WTC11 (cell line): ENCODE data around the gene PDZD2. TPM values are rescaled to one million over a fixed set of nuclear protein-coding genes. Genes with fewer than 3 reads are reported as not detected.

Experiments used
- ATAC-seq: fragments of 200-7000 bp; cut with Tn5 transposase; 2 replicates; pipeline ENCODE4 v1.10.0; 2021; ENCODE audit warnings: mild to moderate bottlenecking, moderate library complexity
- CTCF ChIA-PET: fragments of 300-600 bp; sonication (Branson Sonifier 250); formaldehyde crosslinking; loops from one replicate; lab custom pipeline; 2021; ENCODE audit warnings: antibody characterized with exemption; lab: Charles Lee
- POLR2A ChIA-PET: fragments of 350-600 bp; sonication (Branson Sonifier 250); formaldehyde crosslinking; loops from one replicate; lab custom pipeline; 2021; ENCODE audit warnings: antibody characterized with exemption; lab: Charles Lee
- DNase-seq: peaks from one replicate; pipeline ENCODE4 v3.0.0; 2021; ENCODE audit warnings: low spot score
- H3K27ac Mint-ChIP-seq: 2 replicates; pipeline ENCODE4 v1.8.0; 2021; ENCODE audit warnings: mixed read lengths
- H3K27me3 Mint-ChIP-seq: 2 replicates; pipeline ENCODE4 v1.8.0; 2021; ENCODE audit warnings: low read depth, mild to moderate bottlenecking, moderate library complexity, mixed read lengths
- H3K36me3 Mint-ChIP-seq: 2 replicates; pipeline ENCODE4 v1.8.0; 2021; ENCODE audit warnings: mixed read lengths
- H3K4me1 Mint-ChIP-seq: 2 replicates; pipeline ENCODE4 v1.8.0; 2022; ENCODE audit warnings: mixed read lengths
- H3K4me3 Mint-ChIP-seq: 2 replicates; pipeline ENCODE4 v1.8.0; 2021; ENCODE audit warnings: mild to moderate bottlenecking, moderate library complexity, mixed read lengths
- H3K9me3 Mint-ChIP-seq: 2 replicates; pipeline ENCODE4 v1.8.0; 2021; ENCODE audit warnings: mixed read lengths
- AFF4 ChIP-seq: sonication (generic); formaldehyde crosslinking; IDR thresholded peaks from 2 replicates; pipeline ENCODE4 v1.8.1; 2023; ENCODE audit warnings: mild to moderate bottlenecking, missing genetic modification reagents, borderline replicate concordance
- ARID4B ChIP-seq: sonication (generic); formaldehyde crosslinking; IDR thresholded peaks from 2 replicates; pipeline ENCODE4 v1.8.0; 2023; ENCODE audit warnings: missing genetic modification reagents, mild to moderate bottlenecking, borderline replicate concordance
- CREM ChIP-seq: sonication (generic); formaldehyde crosslinking; IDR thresholded peaks from 2 replicates; pipeline ENCODE4 v1.8.1; 2022; ENCODE audit warnings: mild to moderate bottlenecking, missing genetic modification reagents, moderate library complexity
- E2F1 ChIP-seq: sonication (generic); formaldehyde crosslinking; IDR thresholded peaks from 2 replicates; pipeline ENCODE4 v1.8.0; 2022; ENCODE audit warnings: mild to moderate bottlenecking, missing genetic modification reagents
- NFYB ChIP-seq: sonication (generic); formaldehyde crosslinking; conservative IDR thresholded peaks from 2 replicates; pipeline ENCODE4 v1.8.0; 2022; ENCODE audit warnings: low read depth, missing genetic modification reagents
- PRRX2 ChIP-seq: fragments of 250-450 bp; sonication (Bioruptor Pico); IDR thresholded peaks from 2 replicates; pipeline ENCODE4 v1.8.0; 2021; ENCODE audit warnings: mild to moderate bottlenecking
- SMAD3 ChIP-seq: sonication (generic); formaldehyde crosslinking; IDR thresholded peaks from 2 replicates; pipeline ENCODE4 v1.8.0; 2022; ENCODE audit warnings: missing genetic modification reagents, mild to moderate bottlenecking, borderline replicate concordance
- SMAD4 ChIP-seq: sonication (generic); formaldehyde crosslinking; IDR thresholded peaks from 2 replicates; pipeline ENCODE4 v1.8.0; 2022; ENCODE audit warnings: mild to moderate bottlenecking, missing genetic modification reagents
- ZNF396 ChIP-seq: fragments of 250-450 bp; sonication (Bioruptor Pico); IDR thresholded peaks from 2 replicates; pipeline ENCODE4 v1.8.0; 2021; ENCODE audit warnings: mild to moderate bottlenecking, moderate library complexity, borderline replicate concordance
- total RNA-seq: library from RNA; stranded (reverse); gene quantifications from 3 replicates; pipeline ENCODE4 v1.2.3, GENCODE V29; 2021
- TF ChIP-seq, protein P1 (sequence below): sonication (generic); formaldehyde crosslinking; IDR thresholded peaks from 2 replicates; pipeline ENCODE4 v1.8.1; 2022; ENCODE audit warnings: missing genetic modification reagents, borderline replicate concordance
- TF ChIP-seq, protein P2 (sequence below): sonication (generic); formaldehyde crosslinking; IDR thresholded peaks from 2 replicates; pipeline ENCODE4 v1.8.1; 2022; ENCODE audit warnings: low read depth, mild to moderate bottlenecking, moderate library complexity, missing genetic modification reagents, borderline replicate concordance
- TF ChIP-seq, protein P3 (sequence below): fragments of 250-450 bp; sonication (Bioruptor Pico); IDR thresholded peaks from 2 replicates; pipeline ENCODE4 v1.8.0; 2021; ENCODE audit warnings: mild to moderate bottlenecking
- TF ChIP-seq, protein P4 (sequence below): fragments of 200-600 bp; IDR thresholded peaks from 2 replicates; pipeline ENCODE4 v1.8.0; 2022; ENCODE audit warnings: antibody characterized with exemption
- TF ChIP-seq, protein P5 (sequence below): fragments of 250-450 bp; sonication (Bioruptor Pico); IDR thresholded peaks from 2 replicates; pipeline ENCODE4 v1.9.0; 2021; ENCODE audit warnings: mild to moderate bottlenecking, borderline replicate concordance

Gene PDZD2
- total RNA-seq, 1 experiment from 2014 or later = 11.4 TPM

- TF ChIP-seq CREM (CRISPR knock-in tag) (no peak), ZNF396 (no peak), ARID4B (CRISPR knock-in tag) (no peak), AFF4 (CRISPR knock-in tag) (no peak), SMAD3 (CRISPR knock-in tag) (no peak), E2F1 (CRISPR knock-in tag) (no peak), SMAD4 (no peak)
- TF ChIP-seq, protein P1, sequence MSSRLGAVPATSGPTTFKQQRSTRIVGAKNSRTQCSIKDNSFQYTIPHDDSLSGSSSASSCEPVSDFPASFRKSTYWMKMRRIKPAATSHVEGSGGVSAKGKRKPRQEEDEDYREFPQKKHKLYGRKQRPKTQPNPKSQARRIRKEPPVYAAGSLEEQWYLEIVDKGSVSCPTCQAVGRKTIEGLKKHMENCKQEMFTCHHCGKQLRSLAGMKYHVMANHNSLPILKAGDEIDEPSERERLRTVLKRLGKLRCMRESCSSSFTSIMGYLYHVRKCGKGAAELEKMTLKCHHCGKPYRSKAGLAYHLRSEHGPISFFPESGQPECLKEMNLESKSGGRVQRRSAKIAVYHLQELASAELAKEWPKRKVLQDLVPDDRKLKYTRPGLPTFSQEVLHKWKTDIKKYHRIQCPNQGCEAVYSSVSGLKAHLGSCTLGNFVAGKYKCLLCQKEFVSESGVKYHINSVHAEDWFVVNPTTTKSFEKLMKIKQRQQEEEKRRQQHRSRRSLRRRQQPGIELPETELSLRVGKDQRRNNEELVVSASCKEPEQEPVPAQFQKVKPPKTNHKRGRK (CRISPR knock-in tag) = no peak
- TF ChIP-seq, protein P2, sequence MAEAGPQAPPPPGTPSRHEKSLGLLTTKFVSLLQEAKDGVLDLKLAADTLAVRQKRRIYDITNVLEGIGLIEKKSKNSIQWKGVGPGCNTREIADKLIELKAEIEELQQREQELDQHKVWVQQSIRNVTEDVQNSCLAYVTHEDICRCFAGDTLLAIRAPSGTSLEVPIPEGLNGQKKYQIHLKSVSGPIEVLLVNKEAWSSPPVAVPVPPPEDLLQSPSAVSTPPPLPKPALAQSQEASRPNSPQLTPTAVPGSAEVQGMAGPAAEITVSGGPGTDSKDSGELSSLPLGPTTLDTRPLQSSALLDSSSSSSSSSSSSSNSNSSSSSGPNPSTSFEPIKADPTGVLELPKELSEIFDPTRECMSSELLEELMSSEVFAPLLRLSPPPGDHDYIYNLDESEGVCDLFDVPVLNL (CRISPR knock-in tag) = no peak
- TF ChIP-seq, protein P3, sequence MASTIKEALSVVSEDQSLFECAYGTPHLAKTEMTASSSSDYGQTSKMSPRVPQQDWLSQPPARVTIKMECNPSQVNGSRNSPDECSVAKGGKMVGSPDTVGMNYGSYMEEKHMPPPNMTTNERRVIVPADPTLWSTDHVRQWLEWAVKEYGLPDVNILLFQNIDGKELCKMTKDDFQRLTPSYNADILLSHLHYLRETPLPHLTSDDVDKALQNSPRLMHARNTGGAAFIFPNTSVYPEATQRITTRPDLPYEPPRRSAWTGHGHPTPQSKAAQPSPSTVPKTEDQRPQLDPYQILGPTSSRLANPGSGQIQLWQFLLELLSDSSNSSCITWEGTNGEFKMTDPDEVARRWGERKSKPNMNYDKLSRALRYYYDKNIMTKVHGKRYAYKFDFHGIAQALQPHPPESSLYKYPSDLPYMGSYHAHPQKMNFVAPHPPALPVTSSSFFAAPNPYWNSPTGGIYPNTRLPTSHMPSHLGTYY (CRISPR knock-in tag) = no peak
- TF ChIP-seq, all 79 proteins: peak for 0
Measured at GRCh38 chr5:32008746-32009145, 369.8 kb downstream of the PDZD2 start (continued).

- Mint-ChIP-seq H3K9me3 (no peaks in the 10 kb centered on the region), H3K27ac (peak overlapping the region; percentile 26; the same call in 1 of the 2 replicates), H3K36me3 (no peaks in the 10 kb centered on the region), H3K4me3 (no peak overlapping the region), H3K4me1 (peaks cover 48% of the 10 kb centered on the region), H3K27me3 (no peaks in the 10 kb centered on the region)
- ChIA-PET CTCF (no interaction called here), POLR2A (no interaction called here)
- ATAC-seq (peak; percentile 63), DNase-seq (no peak)
- TF ChIP-seq PRRX2 (CRISPR knock-in tag) (no peak), NFYB (no peak)
- TF ChIP-seq, protein P4, sequence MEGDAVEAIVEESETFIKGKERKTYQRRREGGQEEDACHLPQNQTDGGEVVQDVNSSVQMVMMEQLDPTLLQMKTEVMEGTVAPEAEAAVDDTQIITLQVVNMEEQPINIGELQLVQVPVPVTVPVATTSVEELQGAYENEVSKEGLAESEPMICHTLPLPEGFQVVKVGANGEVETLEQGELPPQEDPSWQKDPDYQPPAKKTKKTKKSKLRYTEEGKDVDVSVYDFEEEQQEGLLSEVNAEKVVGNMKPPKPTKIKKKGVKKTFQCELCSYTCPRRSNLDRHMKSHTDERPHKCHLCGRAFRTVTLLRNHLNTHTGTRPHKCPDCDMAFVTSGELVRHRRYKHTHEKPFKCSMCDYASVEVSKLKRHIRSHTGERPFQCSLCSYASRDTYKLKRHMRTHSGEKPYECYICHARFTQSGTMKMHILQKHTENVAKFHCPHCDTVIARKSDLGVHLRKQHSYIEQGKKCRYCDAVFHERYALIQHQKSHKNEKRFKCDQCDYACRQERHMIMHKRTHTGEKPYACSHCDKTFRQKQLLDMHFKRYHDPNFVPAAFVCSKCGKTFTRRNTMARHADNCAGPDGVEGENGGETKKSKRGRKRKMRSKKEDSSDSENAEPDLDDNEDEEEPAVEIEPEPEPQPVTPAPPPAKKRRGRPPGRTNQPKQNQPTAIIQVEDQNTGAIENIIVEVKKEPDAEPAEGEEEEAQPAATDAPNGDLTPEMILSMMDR = no peak
- TF ChIP-seq, protein P5, sequence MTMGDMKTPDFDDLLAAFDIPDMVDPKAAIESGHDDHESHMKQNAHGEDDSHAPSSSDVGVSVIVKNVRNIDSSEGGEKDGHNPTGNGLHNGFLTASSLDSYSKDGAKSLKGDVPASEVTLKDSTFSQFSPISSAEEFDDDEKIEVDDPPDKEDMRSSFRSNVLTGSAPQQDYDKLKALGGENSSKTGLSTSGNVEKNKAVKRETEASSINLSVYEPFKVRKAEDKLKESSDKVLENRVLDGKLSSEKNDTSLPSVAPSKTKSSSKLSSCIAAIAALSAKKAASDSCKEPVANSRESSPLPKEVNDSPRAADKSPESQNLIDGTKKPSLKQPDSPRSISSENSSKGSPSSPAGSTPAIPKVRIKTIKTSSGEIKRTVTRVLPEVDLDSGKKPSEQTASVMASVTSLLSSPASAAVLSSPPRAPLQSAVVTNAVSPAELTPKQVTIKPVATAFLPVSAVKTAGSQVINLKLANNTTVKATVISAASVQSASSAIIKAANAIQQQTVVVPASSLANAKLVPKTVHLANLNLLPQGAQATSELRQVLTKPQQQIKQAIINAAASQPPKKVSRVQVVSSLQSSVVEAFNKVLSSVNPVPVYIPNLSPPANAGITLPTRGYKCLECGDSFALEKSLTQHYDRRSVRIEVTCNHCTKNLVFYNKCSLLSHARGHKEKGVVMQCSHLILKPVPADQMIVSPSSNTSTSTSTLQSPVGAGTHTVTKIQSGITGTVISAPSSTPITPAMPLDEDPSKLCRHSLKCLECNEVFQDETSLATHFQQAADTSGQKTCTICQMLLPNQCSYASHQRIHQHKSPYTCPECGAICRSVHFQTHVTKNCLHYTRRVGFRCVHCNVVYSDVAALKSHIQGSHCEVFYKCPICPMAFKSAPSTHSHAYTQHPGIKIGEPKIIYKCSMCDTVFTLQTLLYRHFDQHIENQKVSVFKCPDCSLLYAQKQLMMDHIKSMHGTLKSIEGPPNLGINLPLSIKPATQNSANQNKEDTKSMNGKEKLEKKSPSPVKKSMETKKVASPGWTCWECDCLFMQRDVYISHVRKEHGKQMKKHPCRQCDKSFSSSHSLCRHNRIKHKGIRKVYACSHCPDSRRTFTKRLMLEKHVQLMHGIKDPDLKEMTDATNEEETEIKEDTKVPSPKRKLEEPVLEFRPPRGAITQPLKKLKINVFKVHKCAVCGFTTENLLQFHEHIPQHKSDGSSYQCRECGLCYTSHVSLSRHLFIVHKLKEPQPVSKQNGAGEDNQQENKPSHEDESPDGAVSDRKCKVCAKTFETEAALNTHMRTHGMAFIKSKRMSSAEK (CRISPR knock-in tag) = no peak
Measured at GRCh38 chr5:32013658-32014057, 374.7 kb downstream of the PDZD2 start.
